NCI-H748 (cell line): ENCODE data around the gene CFTR.

Experiments
- DNase-seq: peaks from one replicate; lab custom pipeline; 2025; ENCODE audit not compliant: unreplicated experiment; lab: John Stamatoyannopoulos, UW

The CFTR gene

GRCh38 chr7:117582219-117582704 is 102.4 kb downstream of the CFTR start:
- DNase-seq: no peak

- DNase-seq: no peak
Observed at GRCh38 chr7:117587931-117588330, 108.1 kb downstream of the CFTR start.

DNA sequence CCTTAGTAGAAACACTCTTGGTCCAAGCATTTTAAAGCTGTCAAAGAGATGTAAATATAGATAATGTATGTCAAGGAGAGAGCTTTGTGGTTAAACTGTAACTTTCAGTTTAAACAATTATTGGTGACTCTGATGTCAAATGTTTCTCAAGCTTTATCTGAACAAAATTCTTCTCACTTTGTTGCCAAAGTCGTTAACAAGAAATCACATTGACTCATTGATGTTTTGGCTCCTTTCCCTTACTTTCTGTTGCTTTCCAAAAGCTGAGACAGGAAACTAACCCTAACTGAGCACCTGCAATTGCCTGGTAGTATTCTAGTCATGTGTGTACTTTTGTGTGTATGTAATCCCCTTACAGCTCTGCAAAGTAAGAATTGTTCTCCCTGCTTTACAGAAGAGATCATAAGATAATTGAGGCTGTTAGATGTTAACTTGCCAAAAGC is 108.5 kb downstream of the CFTR start:
- DNase-seq: no peak

DNA sequence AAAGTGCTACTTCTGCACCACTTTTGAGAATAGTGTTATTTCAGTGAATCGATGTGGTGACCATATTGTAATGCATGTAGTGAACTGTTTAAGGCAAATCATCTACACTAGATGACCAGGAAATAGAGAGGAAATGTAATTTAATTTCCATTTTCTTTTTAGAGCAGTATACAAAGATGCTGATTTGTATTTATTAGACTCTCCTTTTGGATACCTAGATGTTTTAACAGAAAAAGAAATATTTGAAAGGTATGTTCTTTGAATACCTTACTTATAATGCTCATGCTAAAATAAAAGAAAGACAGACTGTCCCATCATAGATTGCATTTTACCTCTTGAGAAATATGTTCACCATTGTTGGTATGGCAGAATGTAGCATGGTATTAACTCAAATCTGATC is 110.4 kb downstream of the CFTR start:
- no peak for DNase-seq

- peak; percentile 26 for DNase-seq
Observed at GRCh38 chr7:117592011-117592635, 112.3 kb downstream of the CFTR start.

GRCh38 chr7:117596134-117596533 is 116.3 kb downstream of the CFTR start:
- DNase-seq: no peak

DNA sequence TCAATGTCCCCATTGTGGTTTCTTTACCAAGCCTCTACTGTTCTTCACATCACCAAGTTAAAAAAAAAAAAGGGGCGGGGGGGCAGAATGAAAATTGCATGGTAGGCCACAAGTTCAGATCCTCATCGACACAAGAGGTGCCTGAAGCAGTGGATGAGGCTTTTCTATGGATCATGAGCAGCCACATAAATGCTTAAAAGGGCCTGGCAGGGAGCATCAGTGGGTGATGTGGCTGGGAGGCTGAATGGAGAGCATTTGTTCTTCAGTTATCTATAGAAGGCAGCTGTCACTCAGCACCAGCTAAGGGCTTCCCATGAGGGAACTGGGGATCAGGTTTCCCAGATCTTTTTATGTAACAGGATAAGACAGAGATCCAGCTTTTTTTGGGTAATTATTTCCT is 117.9 kb downstream of the CFTR start:
- DNase-seq: peak; percentile 52

- no peak for DNase-seq
Observed at GRCh38 chr7:117600911-117601310, 121.1 kb downstream of the CFTR start.

DNA sequence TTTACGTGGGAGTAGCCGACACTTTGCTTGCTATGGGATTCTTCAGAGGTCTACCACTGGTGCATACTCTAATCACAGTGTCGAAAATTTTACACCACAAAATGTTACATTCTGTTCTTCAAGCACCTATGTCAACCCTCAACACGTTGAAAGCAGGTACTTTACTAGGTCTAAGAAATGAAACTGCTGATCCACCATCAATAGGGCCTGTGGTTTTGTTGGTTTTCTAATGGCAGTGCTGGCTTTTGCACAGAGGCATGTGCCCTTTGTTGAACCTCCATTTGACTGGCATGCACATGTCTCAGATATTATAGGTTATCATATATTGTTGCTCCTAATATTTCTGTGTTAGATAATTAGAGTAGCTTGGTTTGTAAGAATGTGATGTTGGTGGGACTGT is 123.8 kb downstream of the CFTR start:
- DNase-seq: no peak

- no peak for DNase-seq
Observed at GRCh38 chr7:117605712-117606111, 125.9 kb downstream of the CFTR start.

DNA sequence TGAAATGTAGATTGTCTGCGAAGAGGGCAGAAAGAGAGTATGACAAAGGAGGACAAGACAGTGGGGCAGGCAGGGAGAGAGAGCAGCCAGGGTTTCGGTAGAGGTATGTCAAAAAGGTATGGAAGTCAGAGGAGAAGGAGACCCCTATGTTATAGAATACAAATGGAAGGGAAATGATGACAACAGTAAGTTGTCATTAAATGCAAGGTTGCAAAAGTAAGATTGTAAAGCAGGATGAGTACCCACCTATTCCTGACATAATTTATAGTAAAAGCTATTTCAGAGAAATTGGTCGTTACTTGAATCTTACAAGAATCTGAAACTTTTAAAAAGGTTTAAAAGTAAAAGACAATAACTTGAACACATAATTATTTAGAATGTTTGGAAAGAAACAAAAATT is 126.3 kb downstream of the CFTR start:
- no peak for DNase-seq

- no peak for DNase-seq
Observed at GRCh38 chr7:117610396-117610795, 130.6 kb downstream of the CFTR start.

- no peak for DNase-seq
Observed at GRCh38 chr7:117612637-117613036, 132.8 kb downstream of the CFTR start.

DNA sequence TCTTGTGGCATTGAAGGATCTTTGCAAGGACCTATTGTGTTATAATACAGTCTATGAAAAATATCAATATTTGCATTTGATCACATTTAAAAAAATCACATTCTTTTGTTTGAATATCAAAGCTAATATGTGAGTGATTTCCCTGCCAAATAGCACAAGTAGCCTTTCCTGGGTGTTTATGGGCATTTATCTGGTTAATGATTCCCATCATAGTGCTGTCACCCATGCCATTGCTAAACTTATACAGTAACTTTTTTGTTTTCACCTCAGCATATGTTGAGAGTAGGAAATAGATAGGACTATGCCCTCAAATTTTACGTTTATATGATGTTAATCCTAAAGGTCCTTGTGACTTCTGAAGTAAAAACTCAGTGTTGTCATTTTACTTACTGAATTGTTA is 136.9 kb downstream of the CFTR start:
- DNase-seq: no peak

- DNase-seq: no peak
Observed at GRCh38 chr7:117619681-117620080, 139.9 kb downstream of the CFTR start.

DNA sequence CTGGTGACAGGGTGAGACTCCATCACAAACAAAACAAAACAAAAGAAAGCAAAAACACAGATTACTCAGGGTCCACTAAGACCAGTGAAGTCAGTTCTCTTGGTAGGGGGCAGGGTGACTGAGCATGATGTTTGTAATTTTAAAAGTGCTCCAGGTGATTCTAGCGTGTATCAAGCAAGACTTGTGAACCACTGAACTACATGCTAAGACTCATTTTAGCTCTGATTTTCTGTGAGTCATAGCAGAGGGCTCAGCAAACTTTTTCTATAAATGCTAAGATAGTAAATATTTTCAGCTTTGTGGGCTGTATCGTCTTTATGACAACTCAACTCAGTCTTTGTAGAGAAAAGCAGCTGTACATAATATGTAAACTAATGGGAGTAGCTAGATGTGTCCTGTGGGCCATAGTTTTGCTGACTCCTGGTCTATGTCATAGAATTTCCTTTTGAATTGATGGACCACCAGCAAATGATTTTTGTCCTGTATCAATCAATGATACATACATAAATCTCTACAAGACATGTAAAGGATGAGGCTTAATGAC is 141.3 kb downstream of the CFTR start:
- DNase-seq: no peak

- no peak for DNase-seq
Observed at GRCh38 chr7:117623606-117624005, 143.8 kb downstream of the CFTR start.

- peak; percentile 74 for DNase-seq
Observed at GRCh38 chr7:117630501-117630900, 150.7 kb downstream of the CFTR start.

- DNase-seq: no peak
Observed at GRCh38 chr7:117630907-117631564, 151.2 kb downstream of the CFTR start.

DNA sequence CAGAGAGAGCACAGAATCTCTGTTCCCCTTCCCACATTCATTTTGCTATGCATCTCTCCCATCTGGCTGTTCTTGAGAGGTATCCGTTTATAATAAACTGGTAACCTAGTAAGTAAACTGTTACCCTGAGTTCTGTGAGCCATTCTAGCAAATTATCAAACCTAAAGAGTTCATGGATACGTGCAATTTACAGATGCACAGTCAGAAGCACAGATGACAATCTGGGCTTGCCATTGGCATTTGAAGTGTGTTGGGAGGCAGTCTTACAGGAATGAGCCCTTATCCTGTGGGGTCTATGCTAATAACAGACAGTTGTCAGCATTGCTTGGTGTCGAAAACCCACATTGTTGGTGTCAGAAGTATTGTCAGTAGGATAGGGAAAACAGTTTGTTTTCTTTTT is 151.8 kb downstream of the CFTR start:
- DNase-seq: no peak

GRCh38 chr7:117637937-117638336 is 158.1 kb downstream of the CFTR start:
- no peak for DNase-seq

GRCh38 chr7:117639966-117640365 is 160.1 kb downstream of the CFTR start:
- peak; percentile 10 for DNase-seq
